Neural progenitor cell (in vitro differentiated cells): Measurements from ENCODE around the gene OR4F15.

Source experiments
- EZH2 ChIP-seq: fragments of 200-600 bp; sonication (generic); IDR thresholded peaks from 2 replicates; pipeline ENCODE4 v1.6.1; 2017; ENCODE audit warnings: antibody characterized with exemption, mild to moderate bottlenecking, moderate library complexity
- EZH2phosphoT487 ChIP-seq: fragments of 200-600 bp; sonication (generic); IDR thresholded peaks from 2 replicates; pipeline ENCODE4 v1.6.1; 2017; ENCODE audit warnings: antibody characterized with exemption
- TF ChIP-seq, protein P1 (sequence below): fragments of 200-600 bp; sonication (generic); IDR thresholded peaks from 2 replicates; pipeline ENCODE4 v1.5.1; 2017; ENCODE audit warnings: antibody characterized with exemption, mild to moderate bottlenecking

DNA sequence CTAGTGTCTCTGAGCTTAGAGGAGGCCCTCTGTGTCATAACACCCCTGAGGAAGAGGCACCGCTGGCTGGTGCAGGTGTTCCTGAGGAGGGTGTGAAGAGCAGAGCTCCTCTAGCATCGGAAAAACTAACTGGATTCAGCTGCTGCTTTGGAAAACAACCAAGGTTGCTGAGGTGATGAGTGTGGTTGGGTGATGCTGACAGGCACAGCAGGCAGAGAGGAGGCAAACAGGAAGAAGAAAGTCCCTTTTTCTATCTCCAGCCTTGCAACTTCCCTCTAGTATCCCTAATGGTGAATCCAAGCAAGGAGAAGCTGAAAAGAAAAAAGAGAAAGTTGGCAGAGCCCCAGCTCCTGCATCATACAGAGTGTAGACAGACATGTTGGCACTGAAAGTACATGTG lies 3.8 kb upstream of the OR4F15 start:
- TF ChIP-seq, protein P1, sequence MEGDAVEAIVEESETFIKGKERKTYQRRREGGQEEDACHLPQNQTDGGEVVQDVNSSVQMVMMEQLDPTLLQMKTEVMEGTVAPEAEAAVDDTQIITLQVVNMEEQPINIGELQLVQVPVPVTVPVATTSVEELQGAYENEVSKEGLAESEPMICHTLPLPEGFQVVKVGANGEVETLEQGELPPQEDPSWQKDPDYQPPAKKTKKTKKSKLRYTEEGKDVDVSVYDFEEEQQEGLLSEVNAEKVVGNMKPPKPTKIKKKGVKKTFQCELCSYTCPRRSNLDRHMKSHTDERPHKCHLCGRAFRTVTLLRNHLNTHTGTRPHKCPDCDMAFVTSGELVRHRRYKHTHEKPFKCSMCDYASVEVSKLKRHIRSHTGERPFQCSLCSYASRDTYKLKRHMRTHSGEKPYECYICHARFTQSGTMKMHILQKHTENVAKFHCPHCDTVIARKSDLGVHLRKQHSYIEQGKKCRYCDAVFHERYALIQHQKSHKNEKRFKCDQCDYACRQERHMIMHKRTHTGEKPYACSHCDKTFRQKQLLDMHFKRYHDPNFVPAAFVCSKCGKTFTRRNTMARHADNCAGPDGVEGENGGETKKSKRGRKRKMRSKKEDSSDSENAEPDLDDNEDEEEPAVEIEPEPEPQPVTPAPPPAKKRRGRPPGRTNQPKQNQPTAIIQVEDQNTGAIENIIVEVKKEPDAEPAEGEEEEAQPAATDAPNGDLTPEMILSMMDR: no peak
- TF ChIP-seq EZH2phosphoT487 (no peak), EZH2 (no peak)
